ENCODE measurements around the gene MTUS2. TPM values are rescaled to one million over a fixed set of nuclear protein-coding genes. Genes with fewer than 3 reads are reported as not detected.
A peak's percentile ranks its signal among the peaks of the same experiment; 100 is the strongest.

The MTUS2 gene
- total and polyA plus RNA-seq, 2 experiments from 2014 or later: 0.27 to 0.38 TPM

GRCh38 chr13:29301027-29301426, 480.9 kb downstream of the MTUS2 start:
- Mint-ChIP-seq H3K4me1 (peaks cover 17% of the 10 kb centered on the region; the same call in 2 of the 3 replicates), H3K36me3 (ENCODE audit: low read depth) (peaks cover 26% of the 10 kb centered on the region; the same call in 2 of the 3 replicates), H3K9me3 (peaks cover 29% of the 10 kb centered on the region), H3K27me3 (ENCODE audit: insufficient read depth, low read depth, poor library complexity) (no peaks in the 10 kb centered on the region), H3K4me3 (no peak overlapping the region; the same call in 2 of the 3 replicates), H3K27ac (no peak overlapping the region)
- H3K27ac ChIP-seq (ENCODE audit: low read depth): no peak overlapping the region
- no peaks in the 10 kb centered on the region for H3K79me2 ChIP-seq (replicated peaks; ENCODE audit: insufficient read depth)
- H3K9me2 ChIP-seq (ENCODE audit: insufficient read depth): peaks cover 15% of the 10 kb centered on the region; the same call in 1 of the 2 replicates
- H3F3A ChIP-seq (replicated peaks; ENCODE audit: low read depth): no peaks in the 10 kb centered on the region
- TF ChIP-seq JUNB (IDR thresholded peaks at IDR 0.05; ENCODE audit: unreplicated experiment): no peak
- TF ChIP-seq, protein P1, sequence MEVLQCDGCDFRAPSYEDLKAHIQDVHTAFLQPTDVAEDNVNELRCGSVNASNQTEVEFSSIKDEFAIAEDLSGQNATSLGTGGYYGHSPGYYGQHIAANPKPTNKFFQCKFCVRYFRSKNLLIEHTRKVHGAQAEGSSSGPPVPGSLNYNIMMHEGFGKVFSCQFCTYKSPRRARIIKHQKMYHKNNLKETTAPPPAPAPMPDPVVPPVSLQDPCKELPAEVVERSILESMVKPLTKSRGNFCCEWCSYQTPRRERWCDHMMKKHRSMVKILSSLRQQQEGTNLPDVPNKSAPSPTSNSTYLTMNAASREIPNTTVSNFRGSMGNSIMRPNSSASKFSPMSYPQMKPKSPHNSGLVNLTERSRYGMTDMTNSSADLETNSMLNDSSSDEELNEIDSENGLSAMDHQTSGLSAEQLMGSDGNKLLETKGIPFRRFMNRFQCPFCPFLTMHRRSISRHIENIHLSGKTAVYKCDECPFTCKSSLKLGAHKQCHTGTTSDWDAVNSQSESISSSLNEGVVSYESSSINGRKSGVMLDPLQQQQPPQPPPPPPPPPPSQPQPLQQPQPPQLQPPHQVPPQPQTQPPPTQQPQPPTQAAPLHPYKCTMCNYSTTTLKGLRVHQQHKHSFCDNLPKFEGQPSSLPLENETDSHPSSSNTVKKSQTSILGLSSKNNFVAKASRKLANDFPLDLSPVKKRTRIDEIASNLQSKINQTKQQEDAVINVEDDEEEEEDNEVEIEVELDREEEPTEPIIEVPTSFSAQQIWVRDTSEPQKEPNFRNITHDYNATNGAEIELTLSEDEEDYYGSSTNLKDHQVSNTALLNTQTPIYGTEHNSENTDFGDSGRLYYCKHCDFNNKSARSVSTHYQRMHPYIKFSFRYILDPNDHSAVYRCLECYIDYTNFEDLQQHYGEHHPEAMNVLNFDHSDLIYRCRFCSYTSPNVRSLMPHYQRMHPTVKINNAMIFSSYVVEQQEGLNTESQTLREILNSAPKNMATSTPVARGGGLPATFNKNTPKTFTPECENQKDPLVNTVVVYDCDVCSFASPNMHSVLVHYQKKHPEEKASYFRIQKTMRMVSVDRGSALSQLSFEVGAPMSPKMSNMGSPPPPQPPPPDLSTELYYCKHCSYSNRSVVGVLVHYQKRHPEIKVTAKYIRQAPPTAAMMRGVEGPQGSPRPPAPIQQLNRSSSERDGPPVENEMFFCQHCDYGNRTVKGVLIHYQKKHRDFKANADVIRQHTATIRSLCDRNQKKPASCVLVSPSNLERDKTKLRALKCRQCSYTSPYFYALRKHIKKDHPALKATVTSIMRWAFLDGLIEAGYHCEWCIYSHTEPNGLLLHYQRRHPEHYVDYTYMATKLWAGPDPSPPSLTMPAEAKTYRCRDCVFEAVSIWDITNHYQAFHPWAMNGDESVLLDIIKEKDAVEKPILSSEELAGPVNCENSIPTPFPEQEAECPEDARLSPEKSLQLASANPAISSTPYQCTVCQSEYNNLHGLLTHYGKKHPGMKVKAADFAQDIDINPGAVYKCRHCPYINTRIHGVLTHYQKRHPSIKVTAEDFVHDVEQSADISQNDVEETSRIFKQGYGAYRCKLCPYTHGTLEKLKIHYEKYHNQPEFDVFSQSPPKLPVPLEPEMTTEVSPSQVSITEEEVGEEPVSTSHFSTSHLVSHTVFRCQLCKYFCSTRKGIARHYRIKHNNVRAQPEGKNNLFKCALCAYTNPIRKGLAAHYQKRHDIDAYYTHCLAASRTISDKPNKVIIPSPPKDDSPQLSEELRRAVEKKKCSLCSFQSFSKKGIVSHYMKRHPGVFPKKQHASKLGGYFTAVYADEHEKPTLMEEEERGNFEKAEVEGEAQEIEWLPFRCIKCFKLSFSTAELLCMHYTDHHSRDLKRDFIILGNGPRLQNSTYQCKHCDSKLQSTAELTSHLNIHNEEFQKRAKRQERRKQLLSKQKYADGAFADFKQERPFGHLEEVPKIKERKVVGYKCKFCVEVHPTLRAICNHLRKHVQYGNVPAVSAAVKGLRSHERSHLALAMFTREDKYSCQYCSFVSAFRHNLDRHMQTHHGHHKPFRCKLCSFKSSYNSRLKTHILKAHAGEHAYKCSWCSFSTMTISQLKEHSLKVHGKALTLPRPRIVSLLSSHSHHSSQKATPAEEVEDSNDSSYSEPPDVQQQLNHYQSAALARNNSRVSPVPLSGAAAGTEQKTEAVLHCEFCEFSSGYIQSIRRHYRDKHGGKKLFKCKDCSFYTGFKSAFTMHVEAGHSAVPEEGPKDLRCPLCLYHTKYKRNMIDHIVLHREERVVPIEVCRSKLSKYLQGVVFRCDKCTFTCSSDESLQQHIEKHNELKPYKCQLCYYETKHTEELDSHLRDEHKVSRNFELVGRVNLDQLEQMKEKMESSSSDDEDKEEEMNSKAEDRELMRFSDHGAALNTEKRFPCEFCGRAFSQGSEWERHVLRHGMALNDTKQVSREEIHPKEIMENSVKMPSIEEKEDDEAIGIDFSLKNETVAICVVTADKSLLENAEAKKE (CRISPR knock-in tag; IDR thresholded peaks at IDR 0.05): peak; percentile 79
- TF ChIP-seq CREB1 (CRISPR knock-in tag; IDR thresholded peaks at IDR 0.05; ENCODE audit: low read depth): 0 out of 2 replicates have a peak, but pooled peaks have one; percentile 5
- DNase-seq (ENCODE audit: low spot score) (peak; percentile 12), ATAC-seq (peak; percentile 100)
- H3K27me3 ChIP-seq (ENCODE audit: insufficient read depth): no peaks in the 10 kb centered on the region
- no peak overlapping the region; the same call in 1 of the 2 replicates for H3K4me2 ChIP-seq
- peaks cover 7% of the 10 kb centered on the region for H3K4me1 ChIP-seq (ENCODE audit: insufficient read depth)
- no peak overlapping the region for H2AFZ ChIP-seq
- H4K20me1 ChIP-seq (replicated peaks; ENCODE audit: insufficient read depth): no peaks in the 10 kb centered on the region
- H3K36me3 ChIP-seq (ENCODE audit: insufficient read depth): no peaks in the 10 kb centered on the region
- no peak overlapping the region for H3K4me3 ChIP-seq

GRCh38 chr13:29304148-29304547, 484.0 kb downstream of the MTUS2 start:
- Histone ChIP-seq H3K4me2 (no peak overlapping the region), H3F3A (replicated peaks; ENCODE audit: low read depth) (no peaks in the 10 kb centered on the region), H3K27me3 (ENCODE audit: insufficient read depth) (no peaks in the 10 kb centered on the region), H3K4me3 (no peak overlapping the region), H2AFZ (no peak overlapping the region), H3K4me1 (ENCODE audit: insufficient read depth) (peaks cover 7% of the 10 kb centered on the region), H3K79me2 (replicated peaks; ENCODE audit: insufficient read depth) (no peaks in the 10 kb centered on the region), H3K36me3 (ENCODE audit: insufficient read depth) (no peaks in the 10 kb centered on the region), H3K27ac (ENCODE audit: low read depth) (no peak overlapping the region), H4K20me1 (replicated peaks; ENCODE audit: insufficient read depth) (no peaks in the 10 kb centered on the region), H3K9me2 (ENCODE audit: insufficient read depth) (peaks cover 13% of the 10 kb centered on the region; the same call in 1 of the 2 replicates)
- no peak for ATAC-seq
- Mint-ChIP-seq H3K27ac (no peak overlapping the region), H3K27me3 (ENCODE audit: insufficient read depth, low read depth, poor library complexity) (peaks cover 3% of the 10 kb centered on the region), H3K4me1 (peaks cover 17% of the 10 kb centered on the region; the same call in 2 of the 3 replicates), H3K36me3 (ENCODE audit: low read depth) (peaks cover 26% of the 10 kb centered on the region; the same call in 2 of the 3 replicates), H3K9me3 (peaks cover 53% of the 10 kb centered on the region), H3K4me3 (no peak overlapping the region)
- DNase-seq (ENCODE audit: low spot score): no peak
- TF ChIP-seq ZNF114 (CRISPR knock-in tag; IDR thresholded peaks at IDR 0.05) (no peak), CTCF (conservative IDR thresholded peaks at IDR 0.05; ENCODE audit: low read depth in 2 of 2) (no peak), REST (IDR thresholded peaks at IDR 0.05; ENCODE audit: unreplicated experiment) (no peak), EZH2phosphoT487 (IDR thresholded peaks at IDR 0.05; ENCODE audit: unreplicated experiment) (no peak)
